Thoracic aorta (tissue), 2 donors: ENCODE data around the gene LRP1B. TPM values are rescaled to one million over a fixed set of nuclear protein-coding genes. Genes with fewer than 3 reads are reported as not detected.
"Not testable (repeated sequence)": the region's sequence is repeated elsewhere in the genome, so short reads cannot be mapped to it uniquely, and the experiment has no call there.

Experiments
- ATAC-seq: fragments of 150-250 bp; one replicate; pipeline ENCODE4 v1.8.0; 2017; ENCODE audit warnings: low read depth; ENCODE audit not compliant: insufficient number of reproducible peaks, low FRiP score
- DNase-seq: peaks from one replicate; pipeline ENCODE4 v3.0.0-alpha.2; 2020; ENCODE audit warnings: low spot score
- H3K27ac ChIP-seq, 2 donors: fragments of 200-600 bp; sonication (generic); 1 replicate in 1 of 2; 2 replicates in 1 of 2; pipeline ENCODE4 v1.5.1; 2016; ENCODE audit warnings: mild to moderate bottlenecking in 2 of 2, moderate library complexity in 2 of 2
- H3K27me3 ChIP-seq: fragments of 200-600 bp; sonication (generic); replicated peaks from 2 replicates; pipeline ENCODE4 v1.6.0; 2016; ENCODE audit warnings: mild to moderate bottlenecking; ENCODE audit not compliant: insufficient read depth
- H3K36me3 ChIP-seq: fragments of 200-600 bp; sonication (generic); one replicate; pipeline ENCODE4 v1.5.1; 2016
- H3K4me1 ChIP-seq, 2 donors: fragments of 200-600 bp; sonication (generic); 1 replicate in 1 of 2; 2 replicates in 1 of 2; pipeline versions ENCODE4 v1.5.1 to v1.6.0; 2016; ENCODE audit warnings: low read depth in 2 of 2, mild to moderate bottlenecking in 1 of 2; ENCODE audit not compliant: control insufficient read depth in 1 of 2
- H3K4me3 ChIP-seq: fragments of 200-600 bp; sonication (generic); 2 replicates; pipeline ENCODE4 v1.5.1; 2016; ENCODE audit warnings: mild to moderate bottlenecking
- H3K9me3 ChIP-seq: fragments of 200-600 bp; sonication (generic); 2 replicates; pipeline ENCODE4 v1.5.1; 2016
- CTCF ChIP-seq: fragments of 200-600 bp; sonication (generic); IDR thresholded peaks from one replicate; pipeline ENCODE4 v1.5.1; 2019; ENCODE audit warnings: antibody characterized with exemption
- total RNA-seq, 2 donors: library from RNA; depleted of rRNA; stranded (reverse); fragments of >200 nt; gene quantifications; one replicate each; pipeline versions ENCODE4 v1.1.0 to v1.2.3, GENCODE V29; 2016

LRP1B gene
- total RNA-seq, 2 donors from 2014 or later: 0.27 to 0.28 TPM

GRCh38 chr2:140654565-140654964 lies 1476.3 kb downstream of the LRP1B start:
- Histone ChIP-seq H3K4me1 (no peaks in the 10 kb centered on the region), H3K27me3 (no peaks in the 10 kb centered on the region), H3K27ac (no peak overlapping the region), H3K36me3 (no peaks in the 10 kb centered on the region), H3K9me3 (no peaks in the 10 kb centered on the region), H3K4me3 (no peak overlapping the region)
- ATAC-seq (no peak), DNase-seq (no peak)
- no peak for TF ChIP-seq CTCF

- Histone ChIP-seq H3K4me1 (no peaks in the 10 kb centered on the region), H3K36me3 (no peaks in the 10 kb centered on the region), H3K27ac (no peak overlapping the region), H3K27me3 (no peaks in the 10 kb centered on the region), H3K4me3 (no peak overlapping the region), H3K9me3 (no peaks in the 10 kb centered on the region)
- ATAC-seq (no peak), DNase-seq (no peak)
- TF ChIP-seq CTCF: no peak
Measured at GRCh38 chr2:140650825-140651224, 1480.0 kb downstream of the LRP1B start.

- DNase-seq, H3K27me3 ChIP-seq, H3K4me1 ChIP-seq, H3K9me3 ChIP-seq, H3K36me3 ChIP-seq, H3K27ac ChIP-seq, ATAC-seq, H3K4me3 ChIP-seq: not testable (repeated sequence)
Measured at GRCh38 chr2:140650134-140650533, 1480.7 kb downstream of the LRP1B start.

GRCh38 chr2:140648393-140648792 lies 1482.4 kb downstream of the LRP1B start:
- no peak for TF ChIP-seq CTCF
- H3K36me3 ChIP-seq: no peaks in the 10 kb centered on the region
- H3K9me3 ChIP-seq: no peaks in the 10 kb centered on the region
- no peaks in the 10 kb centered on the region for H3K4me1 ChIP-seq
- no peak overlapping the region for H3K27ac ChIP-seq
- H3K4me3 ChIP-seq: no peak overlapping the region
- ATAC-seq (no peak), DNase-seq (no peak)
- H3K27me3 ChIP-seq: no peaks in the 10 kb centered on the region

GRCh38 chr2:140643761-140644187 lies 1487.0 kb downstream of the LRP1B start:
- Histone ChIP-seq H3K27me3 (no peaks in the 10 kb centered on the region), H3K27ac (no peak overlapping the region), H3K36me3 (no peaks in the 10 kb centered on the region), H3K9me3 (no peaks in the 10 kb centered on the region), H3K4me1 (peaks cover 0 to 4% of the 10 kb centered on the region in 2 donors), H3K4me3 (no peak overlapping the region)
- no peak for TF ChIP-seq CTCF
- ATAC-seq (no peak), DNase-seq (no peak)

GRCh38 chr2:140641163-140641562 lies 1489.7 kb downstream of the LRP1B start:
- Histone ChIP-seq H3K4me1 (peaks cover 0 to 4% of the 10 kb centered on the region in 2 donors), H3K9me3 (no peaks in the 10 kb centered on the region), H3K27ac (no peak overlapping the region), H3K4me3 (no peak overlapping the region), H3K27me3 (no peaks in the 10 kb centered on the region), H3K36me3 (no peaks in the 10 kb centered on the region)
- no peak for DNase-seq
- no peak for TF ChIP-seq CTCF
- ATAC-seq: no peak
